22Rv1 (cell line): Measurements from ENCODE around the gene PPM1H.

Experiments
- H3K27ac ChIP-seq: fragments of 450-650 bp; 2 replicates; pipeline ENCODE4 v1.5.1; 2017
- ZFX ChIP-seq: fragments of 450-650 bp; IDR thresholded peaks from 2 replicates; pipeline ENCODE4 v1.6.1; 2017; ENCODE audit warnings: antibody characterized with exemption, borderline replicate concordance
- TF ChIP-seq, protein P1 (sequence below): fragments of 450-650 bp; IDR thresholded peaks from 2 replicates; pipeline ENCODE4 v1.5.1; 2017; ENCODE audit warnings: mild to moderate bottlenecking

Gene PPM1H

GRCh38 chr12:62934239-62934798 lies 631 bp downstream of the PPM1H start:
- peak overlapping the region; percentile 78 for H3K27ac ChIP-seq
- TF ChIP-seq, protein P1, sequence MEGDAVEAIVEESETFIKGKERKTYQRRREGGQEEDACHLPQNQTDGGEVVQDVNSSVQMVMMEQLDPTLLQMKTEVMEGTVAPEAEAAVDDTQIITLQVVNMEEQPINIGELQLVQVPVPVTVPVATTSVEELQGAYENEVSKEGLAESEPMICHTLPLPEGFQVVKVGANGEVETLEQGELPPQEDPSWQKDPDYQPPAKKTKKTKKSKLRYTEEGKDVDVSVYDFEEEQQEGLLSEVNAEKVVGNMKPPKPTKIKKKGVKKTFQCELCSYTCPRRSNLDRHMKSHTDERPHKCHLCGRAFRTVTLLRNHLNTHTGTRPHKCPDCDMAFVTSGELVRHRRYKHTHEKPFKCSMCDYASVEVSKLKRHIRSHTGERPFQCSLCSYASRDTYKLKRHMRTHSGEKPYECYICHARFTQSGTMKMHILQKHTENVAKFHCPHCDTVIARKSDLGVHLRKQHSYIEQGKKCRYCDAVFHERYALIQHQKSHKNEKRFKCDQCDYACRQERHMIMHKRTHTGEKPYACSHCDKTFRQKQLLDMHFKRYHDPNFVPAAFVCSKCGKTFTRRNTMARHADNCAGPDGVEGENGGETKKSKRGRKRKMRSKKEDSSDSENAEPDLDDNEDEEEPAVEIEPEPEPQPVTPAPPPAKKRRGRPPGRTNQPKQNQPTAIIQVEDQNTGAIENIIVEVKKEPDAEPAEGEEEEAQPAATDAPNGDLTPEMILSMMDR = no peak
- TF ChIP-seq ZFX = no peak

DNA sequence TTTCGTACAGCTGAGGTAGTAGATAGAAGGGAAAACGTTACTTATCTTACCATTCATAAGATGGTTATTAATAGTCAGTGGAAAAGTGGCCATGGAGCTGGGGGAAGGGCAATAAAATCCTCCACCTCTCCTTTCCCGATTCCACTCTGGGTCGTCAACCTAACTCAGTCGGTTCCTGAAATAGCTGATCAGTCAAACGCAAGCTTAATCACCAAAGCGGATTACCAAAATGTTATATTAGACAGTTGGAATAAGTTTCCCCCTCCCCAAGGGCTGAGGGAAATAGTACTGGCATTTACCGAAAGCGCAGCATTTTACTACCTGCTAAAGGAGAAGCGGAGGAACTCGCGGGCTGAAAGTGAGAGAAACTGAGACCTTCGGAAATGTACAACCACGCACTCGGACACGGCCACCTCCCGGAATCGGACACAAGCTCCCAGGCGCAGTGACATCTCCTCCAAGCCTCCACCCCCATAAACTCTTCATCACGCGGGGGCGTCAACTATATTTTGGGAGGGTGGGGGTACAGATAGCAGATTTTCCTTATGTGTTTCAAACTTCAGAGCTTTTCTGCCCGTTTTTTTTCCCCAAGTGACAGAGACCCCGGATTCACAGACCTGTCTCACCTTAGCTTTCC lies 1.2 kb downstream of the PPM1H start:
- H3K27ac ChIP-seq = peak overlapping the region; percentile 78
- no peak for TF ChIP-seq ZFX
- TF ChIP-seq, protein P1 = no peak

DNA sequence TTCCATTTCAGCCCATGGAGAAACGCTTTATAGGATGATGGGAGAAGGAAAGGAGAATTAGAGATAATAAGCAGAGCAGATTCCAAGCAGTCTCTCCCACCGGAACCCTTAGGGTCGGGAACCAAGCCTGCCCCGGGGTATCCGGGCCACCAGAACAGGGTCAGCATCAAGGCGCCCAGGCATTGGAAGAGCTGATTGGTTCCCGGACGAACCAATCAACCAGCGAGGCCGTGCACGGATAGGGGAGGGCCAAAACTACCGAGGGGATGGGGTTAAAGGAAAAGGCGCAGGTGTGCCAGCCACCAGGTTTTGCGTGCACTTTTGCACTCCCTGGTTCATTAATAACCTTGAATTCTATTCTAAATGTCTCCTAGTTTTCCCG lies 1.7 kb downstream of the PPM1H start:
- TF ChIP-seq, protein P1 = no peak
- no peak for TF ChIP-seq ZFX
- no peak overlapping the region for H3K27ac ChIP-seq

GRCh38 chr12:62931477-62931876 lies 3.5 kb downstream of the PPM1H start:
- TF ChIP-seq ZFX = no peak
- TF ChIP-seq, protein P1 = no peak
- H3K27ac ChIP-seq = no peak overlapping the region

- no peak overlapping the region for H3K27ac ChIP-seq
- TF ChIP-seq, protein P1 = no peak
- TF ChIP-seq ZFX = no peak
Measured at GRCh38 chr12:62930546-62931425, 4.2 kb downstream of the PPM1H start.

DNA sequence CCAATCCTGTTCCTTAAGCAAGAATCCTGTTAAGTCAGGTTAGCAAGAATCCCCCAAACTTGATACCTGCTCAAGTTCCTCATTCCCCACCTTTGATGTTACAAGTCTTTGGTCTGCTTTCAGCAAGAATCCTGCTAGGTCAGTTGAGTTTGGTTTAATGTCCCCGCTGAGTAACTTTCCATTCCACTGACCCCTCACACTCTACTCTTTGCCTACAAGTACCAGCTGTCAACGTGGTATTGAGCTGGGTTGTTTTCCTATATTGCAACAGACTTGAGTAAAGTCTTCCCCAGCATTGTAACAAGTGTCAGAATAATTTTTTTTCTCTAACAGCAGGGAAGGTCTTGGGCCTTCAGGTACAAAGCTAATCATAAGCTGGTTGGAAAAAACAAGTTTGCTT lies 6.3 kb downstream of the PPM1H start:
- TF ChIP-seq, protein P1 = no peak
- no peak for TF ChIP-seq ZFX
- H3K27ac ChIP-seq = no peak overlapping the region

DNA sequence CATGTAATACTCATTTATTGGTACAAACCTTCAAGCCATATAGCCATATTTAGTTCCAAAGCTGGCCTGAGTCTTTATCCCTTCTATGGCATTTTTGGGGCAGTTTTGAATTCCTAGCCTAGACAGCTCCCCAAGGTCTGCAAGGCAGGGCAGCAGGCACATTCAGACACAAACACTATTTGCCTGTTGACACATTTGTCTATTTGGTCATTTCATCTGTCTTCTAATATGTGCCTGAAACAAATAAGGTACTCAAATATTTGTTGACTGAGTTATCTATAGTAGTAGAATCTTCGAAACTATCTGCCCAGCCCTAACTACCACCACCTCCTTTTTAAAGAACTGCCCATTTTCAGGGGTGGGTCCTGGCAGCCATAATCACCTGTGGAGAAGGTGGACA lies 9.3 kb downstream of the PPM1H start:
- no peak overlapping the region for H3K27ac ChIP-seq
- TF ChIP-seq, protein P1 = no peak
- no peak for TF ChIP-seq ZFX
